Uterus (tissue), 2 donors: Measurements from ENCODE around the gene CUBN.

Experiments
- POLR2A ChIP-seq, 2 donors: fragments of 450-650 bp; IDR thresholded peaks; one replicate each; pipeline ENCODE4 v1.6.1; 2016; ENCODE audit warnings: antibody characterized with exemption in 2 of 2, mild to moderate bottlenecking in 1 of 2, moderate library complexity in 1 of 2
- TF ChIP-seq, protein P1 (sequence below), 4 experiments: fragments of 200-600 bp in 2 of 4; fragments of 450-650 bp in 2 of 4; sonication (generic) in 2 of 4; IDR thresholded peaks; one replicate each; pipeline ENCODE4 v1.5.1; 2016 to 2019; ENCODE audit warnings: antibody characterized with exemption in 4 of 4, mild to moderate bottlenecking in 2 of 4, moderate library complexity in 1 of 4

DNA sequence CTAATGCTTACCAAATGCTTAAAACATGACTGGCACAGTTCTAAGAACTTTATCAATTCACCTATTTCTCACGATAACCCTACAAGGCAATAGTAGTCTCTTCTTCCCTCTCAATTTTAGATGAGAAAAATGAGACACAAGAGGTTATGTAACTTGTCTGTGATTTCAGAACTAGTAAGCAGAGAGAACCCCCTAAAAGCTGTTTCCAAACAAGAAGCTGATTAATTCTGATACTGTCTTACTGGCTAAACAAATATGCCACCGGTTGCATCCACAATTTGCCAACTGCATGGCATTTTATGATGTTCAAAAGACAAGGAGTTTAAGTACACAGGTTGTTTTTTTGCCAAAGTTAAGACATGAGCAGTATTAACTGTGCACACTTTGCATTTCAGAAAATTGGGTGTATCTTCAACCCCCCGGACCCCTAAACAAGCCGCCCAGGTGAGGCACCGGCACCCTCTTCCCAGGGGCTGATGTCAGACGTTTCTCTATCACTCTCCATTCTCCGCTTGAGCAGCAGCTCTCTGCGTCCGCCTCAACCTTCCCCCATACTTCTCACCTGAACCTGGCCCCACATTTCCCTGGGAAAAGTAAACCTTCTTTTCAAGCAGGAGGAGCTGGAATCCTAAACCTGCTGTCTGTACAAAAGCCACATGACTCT, 334.1 kb downstream of the CUBN start:
- TF ChIP-seq, protein P1, sequence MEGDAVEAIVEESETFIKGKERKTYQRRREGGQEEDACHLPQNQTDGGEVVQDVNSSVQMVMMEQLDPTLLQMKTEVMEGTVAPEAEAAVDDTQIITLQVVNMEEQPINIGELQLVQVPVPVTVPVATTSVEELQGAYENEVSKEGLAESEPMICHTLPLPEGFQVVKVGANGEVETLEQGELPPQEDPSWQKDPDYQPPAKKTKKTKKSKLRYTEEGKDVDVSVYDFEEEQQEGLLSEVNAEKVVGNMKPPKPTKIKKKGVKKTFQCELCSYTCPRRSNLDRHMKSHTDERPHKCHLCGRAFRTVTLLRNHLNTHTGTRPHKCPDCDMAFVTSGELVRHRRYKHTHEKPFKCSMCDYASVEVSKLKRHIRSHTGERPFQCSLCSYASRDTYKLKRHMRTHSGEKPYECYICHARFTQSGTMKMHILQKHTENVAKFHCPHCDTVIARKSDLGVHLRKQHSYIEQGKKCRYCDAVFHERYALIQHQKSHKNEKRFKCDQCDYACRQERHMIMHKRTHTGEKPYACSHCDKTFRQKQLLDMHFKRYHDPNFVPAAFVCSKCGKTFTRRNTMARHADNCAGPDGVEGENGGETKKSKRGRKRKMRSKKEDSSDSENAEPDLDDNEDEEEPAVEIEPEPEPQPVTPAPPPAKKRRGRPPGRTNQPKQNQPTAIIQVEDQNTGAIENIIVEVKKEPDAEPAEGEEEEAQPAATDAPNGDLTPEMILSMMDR (IDR thresholded peaks at IDR 0.05), result no peak
- TF ChIP-seq POLR2A (IDR thresholded peaks at IDR 0.05), result no peak
